D721Med (cell line): ENCODE data around the gene TMCC1.

ENCODE experiments used
- DNase-seq: peaks from one replicate; pipeline ENCODE4 v3.0.0; 2011; ENCODE audit warnings: low spot score; ENCODE audit not compliant: insufficient read length
- FAIRE-seq: peaks from 2 replicates; lab custom pipeline; 2011; peaks lifted over from hg19 to GRCh38; lab: Jason Lieb, UNC
- TF ChIP-seq, protein P1 (sequence below): IDR thresholded peaks from 2 replicates; pipeline ENCODE4 v1.5.1; 2012; ENCODE audit warnings: mild to moderate bottlenecking, control low read depth; ENCODE audit not compliant: insufficient read depth; ENCODE audit errors: missing control alignments

The TMCC1 gene

DNA sequence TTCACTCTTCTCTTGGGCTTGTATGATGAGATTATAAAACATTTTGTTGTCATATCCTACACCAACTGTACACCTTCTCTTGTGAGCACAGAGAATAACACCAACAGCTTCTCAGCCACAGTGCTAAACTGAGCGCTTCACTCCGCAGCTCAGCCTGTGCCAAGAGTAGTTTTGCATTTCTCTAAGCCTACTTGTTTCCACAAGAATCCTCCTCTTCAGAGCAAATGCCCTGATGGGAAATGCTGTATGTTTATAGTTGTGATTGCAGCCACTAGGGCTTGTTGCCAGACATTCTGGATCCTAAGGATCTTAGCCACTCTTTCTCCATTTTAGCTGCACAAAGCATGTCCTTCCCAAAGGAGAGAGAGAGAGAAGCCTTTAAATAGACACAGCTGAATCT is 148.3 kb downstream of the TMCC1 start:
- DNase-seq, result no peak
- TF ChIP-seq, protein P1, sequence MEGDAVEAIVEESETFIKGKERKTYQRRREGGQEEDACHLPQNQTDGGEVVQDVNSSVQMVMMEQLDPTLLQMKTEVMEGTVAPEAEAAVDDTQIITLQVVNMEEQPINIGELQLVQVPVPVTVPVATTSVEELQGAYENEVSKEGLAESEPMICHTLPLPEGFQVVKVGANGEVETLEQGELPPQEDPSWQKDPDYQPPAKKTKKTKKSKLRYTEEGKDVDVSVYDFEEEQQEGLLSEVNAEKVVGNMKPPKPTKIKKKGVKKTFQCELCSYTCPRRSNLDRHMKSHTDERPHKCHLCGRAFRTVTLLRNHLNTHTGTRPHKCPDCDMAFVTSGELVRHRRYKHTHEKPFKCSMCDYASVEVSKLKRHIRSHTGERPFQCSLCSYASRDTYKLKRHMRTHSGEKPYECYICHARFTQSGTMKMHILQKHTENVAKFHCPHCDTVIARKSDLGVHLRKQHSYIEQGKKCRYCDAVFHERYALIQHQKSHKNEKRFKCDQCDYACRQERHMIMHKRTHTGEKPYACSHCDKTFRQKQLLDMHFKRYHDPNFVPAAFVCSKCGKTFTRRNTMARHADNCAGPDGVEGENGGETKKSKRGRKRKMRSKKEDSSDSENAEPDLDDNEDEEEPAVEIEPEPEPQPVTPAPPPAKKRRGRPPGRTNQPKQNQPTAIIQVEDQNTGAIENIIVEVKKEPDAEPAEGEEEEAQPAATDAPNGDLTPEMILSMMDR, result no peak
- no peak for FAIRE-seq

- FAIRE-seq, result no peak
- DNase-seq, result no peak
- TF ChIP-seq, protein P1, result no peak
Measured at GRCh38 chr3:129741794-129742193, 151.7 kb downstream of the TMCC1 start.

DNA sequence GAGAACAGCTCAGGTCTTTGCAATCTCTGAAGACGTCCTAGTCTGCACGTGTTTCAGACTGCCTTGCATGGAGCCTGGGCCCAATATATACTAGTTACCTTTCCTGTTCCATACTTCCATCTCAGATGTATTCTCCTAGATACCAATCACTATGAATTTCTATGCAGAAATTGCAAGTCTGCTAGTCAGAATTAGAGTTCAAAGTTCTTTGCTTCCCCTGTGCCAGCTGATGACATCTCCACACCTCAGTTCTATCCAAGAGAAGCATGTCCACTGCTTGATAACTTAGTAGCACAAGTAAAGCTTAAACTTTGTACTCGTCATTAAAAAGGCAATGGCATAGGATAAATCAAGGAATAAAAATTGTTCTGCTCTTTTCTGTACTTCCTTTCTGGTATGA is 153.4 kb downstream of the TMCC1 start:
- TF ChIP-seq, protein P1, result no peak

DNA sequence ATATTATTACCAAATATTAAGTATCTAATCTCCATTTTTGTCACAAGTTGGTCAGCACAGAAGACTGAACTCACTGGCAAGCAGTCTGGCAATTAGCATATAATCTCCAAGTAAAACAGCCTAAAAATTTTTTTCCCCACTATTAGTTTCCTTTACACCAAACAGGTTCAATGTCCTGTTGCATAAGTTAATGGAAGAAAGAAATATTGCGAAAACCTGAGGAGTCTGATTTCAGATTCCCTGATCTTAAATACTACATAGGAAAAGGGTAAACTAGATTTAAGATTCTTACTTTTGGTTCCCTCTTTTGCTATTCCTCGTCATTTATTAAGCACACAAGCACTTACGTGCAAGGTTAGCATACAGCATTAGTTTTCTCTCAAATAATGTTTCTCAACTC is 153.9 kb downstream of the TMCC1 start:
- FAIRE-seq (no peak), DNase-seq (no peak)
- TF ChIP-seq, protein P1, result no peak

More for the DNA sequence above, 153.4 kb downstream of the TMCC1 start:
- FAIRE-seq (no peak), DNase-seq (no peak)

DNA sequence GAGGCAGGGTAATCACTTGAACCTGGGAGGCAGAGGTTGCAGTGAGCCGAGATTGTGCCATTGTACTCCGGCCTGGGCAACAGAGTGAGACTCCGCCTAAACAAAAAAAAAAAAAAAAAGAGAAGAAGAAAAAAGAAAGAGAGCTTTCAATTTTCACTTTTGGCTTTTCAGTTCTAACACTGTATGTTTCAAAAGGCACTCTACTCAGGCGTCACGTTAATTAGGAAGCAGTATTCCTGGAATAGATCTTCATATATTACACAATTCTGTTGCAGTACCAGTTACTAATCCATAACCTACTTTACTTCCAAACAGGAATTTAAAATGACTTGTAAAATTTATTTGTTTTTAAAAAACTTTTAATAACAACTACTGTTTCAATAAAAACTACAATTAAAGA is 155.3 kb downstream of the TMCC1 start:
- DNase-seq, result no peak
- no peak for FAIRE-seq
- TF ChIP-seq, protein P1, result no peak

GRCh38 chr3:129736070-129736469 is 157.4 kb downstream of the TMCC1 start:
- no peak for DNase-seq
- no peak for FAIRE-seq
- TF ChIP-seq, protein P1, result no peak

DNA sequence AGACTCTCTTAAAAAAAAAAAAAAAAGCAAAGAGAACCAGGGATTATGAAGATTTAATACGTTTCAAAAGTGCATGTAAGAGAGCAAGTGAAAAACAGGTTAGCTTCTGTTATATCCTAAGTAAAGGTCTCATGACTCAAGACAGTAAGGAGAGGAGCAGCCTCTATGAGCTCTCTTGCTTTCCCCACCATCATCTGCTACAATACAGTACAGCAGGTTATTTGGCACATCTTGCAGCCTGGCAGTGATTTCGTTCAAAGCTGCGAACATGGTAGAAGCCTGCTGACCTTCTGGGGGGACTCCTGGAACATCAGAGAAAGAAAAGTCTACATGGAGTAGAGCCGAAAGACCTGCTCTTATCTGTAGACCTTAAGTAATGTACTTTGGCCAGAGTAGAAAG is 157.9 kb downstream of the TMCC1 start:
- DNase-seq, result no peak
- TF ChIP-seq, protein P1, result no peak
- FAIRE-seq, result no peak
